HG03558 (cell line): ENCODE results near the gene OSM.
"Not testable (repeated sequence)": the region's sequence is repeated elsewhere in the genome, so short reads cannot be mapped to it uniquely, and the experiment has no call there.

Experiments used
- ATAC-seq: cut with Tn5 transposase; IDR thresholded peaks from one replicate; pipeline ENCODE4 v1.9.1; 2021; ENCODE audit warnings: moderate number of reproducible peaks; ENCODE audit not compliant: unreplicated experiment; ENCODE audit errors: extremely low read depth

Gene OSM

DNA sequence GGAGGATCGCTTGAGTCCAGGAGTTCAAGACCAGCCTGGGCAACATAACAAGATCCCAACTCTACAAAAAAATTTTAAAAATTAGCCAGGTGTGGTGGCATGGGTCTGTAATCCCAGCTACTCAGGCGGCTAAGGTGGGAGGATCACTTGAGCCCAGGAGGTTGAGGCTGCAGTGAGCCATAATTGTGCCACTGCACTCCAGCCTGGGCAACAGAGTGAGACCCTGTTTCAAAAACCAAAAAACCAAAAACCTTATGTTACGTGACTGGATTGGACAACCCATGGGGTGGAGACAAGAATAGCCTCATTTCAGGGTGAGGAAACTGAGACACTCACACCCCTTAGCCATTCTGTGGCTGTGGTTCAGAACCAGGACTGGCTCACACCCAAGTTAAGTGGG is 50.4 kb downstream of the OSM start:
- not testable (repeated sequence) for ATAC-seq

GRCh38 chr22:30214703-30215407 is 51.8 kb downstream of the OSM start:
- ATAC-seq = no peak

GRCh38 chr22:30212996-30213441 is 53.6 kb downstream of the OSM start:
- ATAC-seq = no peak
